Fibroblast of mammary gland (primary cell): ENCODE measurements around the gene DDIT4.
"Not testable (repeated sequence)": the region's sequence is repeated elsewhere in the genome, so short reads cannot be mapped to it uniquely, and the experiment has no call there.

Experiments
- DNase-seq: peaks from one replicate; pipeline ENCODE4 v3.0.0-alpha.2; 2010; ENCODE audit warnings: low read depth
- H3K4me3 ChIP-seq: 2 replicates; pipeline ENCODE4 v1.5.1; 2011; ENCODE audit warnings: low read depth, mild to moderate bottlenecking, low read length, moderate library complexity; ENCODE audit not compliant: control insufficient read depth
- TF ChIP-seq, protein P1 (sequence below): conservative IDR thresholded peaks from 2 replicates; pipeline ENCODE4 v1.5.1; 2011; ENCODE audit warnings: low read depth, low read length, inconsistent platforms; ENCODE audit not compliant: control insufficient read depth, insufficient read depth

The DDIT4 gene

DNA sequence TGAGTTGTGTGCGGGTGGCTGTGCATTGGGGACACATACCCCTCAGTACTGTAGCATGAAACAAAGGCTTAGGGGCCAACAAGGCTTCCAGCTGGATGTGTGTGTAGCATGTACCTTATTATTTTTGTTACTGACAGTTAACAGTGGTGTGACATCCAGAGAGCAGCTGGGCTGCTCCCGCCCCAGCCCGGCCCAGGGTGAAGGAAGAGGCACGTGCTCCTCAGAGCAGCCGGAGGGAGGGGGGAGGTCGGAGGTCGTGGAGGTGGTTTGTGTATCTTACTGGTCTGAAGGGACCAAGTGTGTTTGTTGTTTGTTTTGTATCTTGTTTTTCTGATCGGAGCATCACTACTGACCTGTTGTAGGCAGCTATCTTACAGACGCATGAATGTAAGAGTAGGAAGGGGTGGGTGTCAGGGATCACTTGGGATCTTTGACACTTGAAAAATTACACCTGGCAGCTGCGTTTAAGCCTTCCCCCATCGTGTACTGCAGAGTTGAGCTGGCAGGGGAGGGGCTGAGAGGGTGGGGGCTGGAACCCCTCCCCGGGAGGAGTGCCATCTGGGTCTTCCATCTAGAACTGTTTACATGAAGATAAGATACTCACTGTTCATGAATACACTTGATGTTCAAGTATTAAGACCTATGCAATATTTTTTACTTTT, 1.8 kb downstream of the DDIT4 start:
- peak; percentile 31 for DNase-seq
- H3K4me3 ChIP-seq: peak overlapping the region; percentile 67
- TF ChIP-seq, protein P1, sequence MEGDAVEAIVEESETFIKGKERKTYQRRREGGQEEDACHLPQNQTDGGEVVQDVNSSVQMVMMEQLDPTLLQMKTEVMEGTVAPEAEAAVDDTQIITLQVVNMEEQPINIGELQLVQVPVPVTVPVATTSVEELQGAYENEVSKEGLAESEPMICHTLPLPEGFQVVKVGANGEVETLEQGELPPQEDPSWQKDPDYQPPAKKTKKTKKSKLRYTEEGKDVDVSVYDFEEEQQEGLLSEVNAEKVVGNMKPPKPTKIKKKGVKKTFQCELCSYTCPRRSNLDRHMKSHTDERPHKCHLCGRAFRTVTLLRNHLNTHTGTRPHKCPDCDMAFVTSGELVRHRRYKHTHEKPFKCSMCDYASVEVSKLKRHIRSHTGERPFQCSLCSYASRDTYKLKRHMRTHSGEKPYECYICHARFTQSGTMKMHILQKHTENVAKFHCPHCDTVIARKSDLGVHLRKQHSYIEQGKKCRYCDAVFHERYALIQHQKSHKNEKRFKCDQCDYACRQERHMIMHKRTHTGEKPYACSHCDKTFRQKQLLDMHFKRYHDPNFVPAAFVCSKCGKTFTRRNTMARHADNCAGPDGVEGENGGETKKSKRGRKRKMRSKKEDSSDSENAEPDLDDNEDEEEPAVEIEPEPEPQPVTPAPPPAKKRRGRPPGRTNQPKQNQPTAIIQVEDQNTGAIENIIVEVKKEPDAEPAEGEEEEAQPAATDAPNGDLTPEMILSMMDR: no peak

DNA sequence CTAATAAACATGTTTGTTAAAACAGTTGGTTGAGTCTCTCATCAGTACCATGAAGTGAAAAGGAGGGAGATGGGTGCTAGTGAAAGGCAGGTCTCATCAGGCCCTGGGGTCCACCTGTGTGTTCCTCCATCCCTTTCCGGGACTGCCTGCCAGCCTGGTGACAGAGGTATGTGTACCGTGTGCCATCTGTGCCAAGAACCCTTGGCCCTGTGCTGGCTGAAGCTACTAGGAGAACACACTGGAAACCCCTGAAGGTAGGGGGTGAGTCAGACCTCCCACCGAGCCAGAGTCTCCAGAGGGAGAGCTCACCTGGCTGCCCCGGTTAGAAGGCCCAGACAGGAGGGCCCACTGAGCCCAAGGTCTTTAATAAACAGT, 2.3 kb downstream of the DDIT4 start:
- peak; percentile 47 for DNase-seq
- TF ChIP-seq, protein P1: no peak
- peak overlapping the region; percentile 67 for H3K4me3 ChIP-seq

DNA sequence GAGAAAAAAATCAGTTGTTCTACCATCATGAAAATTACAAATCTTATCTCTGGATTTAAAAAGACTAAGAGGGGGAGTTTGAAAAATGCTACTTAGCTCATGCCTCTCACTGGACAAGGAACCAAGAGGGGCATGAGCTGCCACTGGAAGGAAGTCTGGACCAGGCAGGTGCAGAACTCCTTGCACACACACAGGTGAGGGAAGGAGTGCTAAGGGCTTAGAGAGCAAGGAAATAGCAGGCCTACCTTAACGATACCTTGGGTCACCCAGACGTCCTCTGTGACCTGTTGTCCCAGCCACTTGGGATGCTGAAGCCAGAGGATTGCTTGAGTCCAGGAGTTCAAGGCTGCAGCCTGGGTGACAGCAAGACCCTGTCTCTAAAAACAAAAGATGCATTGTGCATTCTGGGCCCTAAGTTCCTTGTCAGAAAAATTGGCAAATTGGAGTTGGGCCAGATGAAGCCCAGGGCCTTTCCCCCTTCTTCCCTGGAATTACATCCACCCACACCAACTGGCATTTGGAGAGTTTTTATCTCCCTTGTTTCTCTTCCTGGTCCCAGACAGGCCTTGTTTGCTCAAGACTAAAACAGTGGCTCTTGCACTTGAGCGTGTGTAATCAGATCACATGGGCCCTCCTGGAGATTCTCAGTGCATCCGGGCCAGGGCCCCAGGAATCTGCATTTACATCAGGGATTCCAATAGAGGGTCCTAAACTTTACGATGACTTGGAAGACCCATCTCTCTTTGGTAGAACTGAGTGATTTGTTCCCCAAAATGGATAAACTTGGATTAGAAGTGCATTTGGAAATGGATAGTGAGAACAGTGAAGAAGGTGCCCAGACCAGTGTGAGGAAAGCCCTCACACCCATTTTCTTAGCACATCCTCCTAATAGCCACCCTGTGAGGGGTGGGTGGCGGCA, 3.0 kb downstream of the DDIT4 start:
- TF ChIP-seq, protein P1: no peak
- peak; percentile 87 for DNase-seq
- H3K4me3 ChIP-seq: peak overlapping the region; percentile 67

DNA sequence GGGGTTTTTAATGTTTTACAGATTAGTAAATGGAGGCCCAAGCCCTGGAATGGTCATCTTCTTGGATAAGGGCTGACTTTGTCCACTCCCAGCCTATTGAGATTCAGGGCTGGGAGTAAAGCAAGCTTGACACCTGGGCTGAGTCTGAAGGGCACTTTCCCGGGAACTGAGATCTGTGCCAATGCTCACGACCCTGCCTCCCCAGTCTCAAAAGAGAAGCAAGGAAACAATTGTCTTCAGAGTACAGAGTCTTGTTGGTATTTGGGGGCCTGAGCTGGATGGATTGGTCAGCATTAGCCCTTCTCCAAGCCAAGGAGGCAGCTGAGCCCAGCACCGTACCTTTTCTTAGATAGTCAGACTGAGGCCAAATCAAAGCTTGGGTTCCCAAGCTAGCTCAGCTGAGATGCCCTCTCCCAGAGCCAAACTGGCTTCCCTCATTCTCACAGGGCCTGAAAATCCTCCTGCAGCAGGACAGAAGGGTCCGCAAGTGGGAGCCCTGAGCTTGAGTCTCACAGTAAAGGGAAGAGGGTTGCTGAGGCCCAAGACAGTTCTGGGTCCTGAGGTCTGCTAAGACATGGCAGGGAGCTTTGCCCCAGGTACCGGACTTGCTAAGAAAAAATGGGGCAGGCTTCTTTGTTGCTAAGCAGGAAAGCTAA, 3.7 kb downstream of the DDIT4 start:
- peak; percentile 68 for DNase-seq
- TF ChIP-seq, protein P1: no peak
- no peak overlapping the region for H3K4me3 ChIP-seq

DNA sequence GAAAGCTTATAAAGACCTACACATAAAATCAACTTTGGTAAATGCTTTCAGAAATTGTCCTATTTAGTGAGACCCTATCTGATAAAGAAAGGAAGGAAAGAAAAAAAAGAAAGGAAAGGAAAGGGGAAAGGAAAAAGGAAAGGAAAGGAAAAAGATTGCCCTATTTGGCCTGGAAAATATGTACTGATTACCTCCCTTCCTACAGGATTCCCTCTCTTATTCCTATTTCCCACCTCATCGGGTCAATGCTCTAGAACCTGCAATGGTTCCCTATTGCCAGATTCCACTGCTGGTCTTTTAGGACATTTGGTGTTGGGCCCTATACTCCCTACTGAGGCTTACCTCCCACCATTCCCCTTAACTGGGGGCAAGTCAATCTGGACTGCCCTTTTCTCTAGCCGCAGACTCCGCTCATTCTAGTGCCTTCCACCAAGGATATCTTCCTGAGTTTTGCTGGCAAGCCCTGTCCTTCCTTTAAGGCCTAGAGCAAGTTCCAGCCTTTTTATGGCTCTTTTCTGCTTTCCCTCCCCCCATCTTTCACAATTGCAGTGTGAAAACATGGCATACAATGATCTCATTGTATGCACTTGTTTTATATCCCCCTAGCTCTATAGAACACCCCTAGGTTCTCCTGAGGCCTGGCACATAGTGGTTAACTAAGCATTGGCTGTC, 4.4 kb downstream of the DDIT4 start:
- H3K4me3 ChIP-seq: no peak overlapping the region
- DNase-seq: no peak
- TF ChIP-seq, protein P1: no peak

DNA sequence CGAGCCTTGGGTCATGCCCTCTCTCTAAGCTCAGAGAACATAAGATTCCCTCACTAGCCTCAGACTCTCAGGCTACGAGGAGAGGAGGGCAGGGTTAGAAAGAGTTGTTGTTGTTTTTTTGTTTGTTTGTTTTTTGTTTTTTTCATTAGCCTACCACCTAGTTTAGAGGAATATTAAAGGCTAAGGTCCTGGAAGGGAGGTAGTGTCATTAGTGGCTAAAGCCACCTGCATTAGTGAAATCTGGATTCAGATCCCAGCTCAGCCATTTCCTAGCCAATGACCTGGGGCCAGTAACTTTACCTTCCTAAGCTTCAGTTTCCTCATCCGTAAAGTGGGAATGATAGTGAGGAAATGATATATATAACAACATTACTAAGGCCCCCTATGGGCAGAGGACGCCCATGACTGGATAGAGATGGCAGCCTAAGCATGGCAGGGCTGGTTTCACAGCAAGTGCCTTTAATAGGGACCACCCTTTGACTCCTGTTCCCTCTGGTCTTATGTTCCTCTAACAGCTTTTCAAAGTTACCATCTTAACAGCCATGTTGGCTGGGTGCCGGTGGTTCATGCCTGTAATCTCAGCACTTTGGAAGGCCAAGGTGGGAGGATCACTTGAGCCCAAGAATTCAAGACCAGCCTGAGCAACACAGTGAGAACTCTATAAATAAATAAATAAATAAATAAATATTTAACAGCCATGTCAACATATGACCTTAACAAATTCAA, 5.1 kb downstream of the DDIT4 start:
- TF ChIP-seq, protein P1: peak; percentile 14
- H3K4me3 ChIP-seq: no peak overlapping the region
- no peak for DNase-seq

DNA sequence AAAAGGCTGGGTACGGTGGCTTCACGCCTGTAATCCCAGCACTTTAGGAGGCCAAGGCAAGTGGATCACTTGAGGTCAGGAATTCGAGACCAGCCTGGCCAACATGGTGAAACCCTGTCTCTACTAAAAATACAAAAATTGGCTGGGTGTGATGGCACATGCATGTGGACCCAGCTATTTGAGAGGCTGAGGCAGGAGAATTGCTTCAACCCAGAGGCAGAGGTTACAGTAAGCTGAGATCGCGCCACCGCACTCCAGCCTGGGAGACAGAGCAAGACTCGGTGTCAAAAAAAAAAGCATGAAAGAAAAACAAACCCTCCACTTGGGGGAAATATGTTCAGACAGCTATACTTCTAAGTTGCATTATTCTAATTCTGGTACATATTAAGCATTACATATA, 5.9 kb downstream of the DDIT4 start:
- H3K4me3 ChIP-seq, DNase-seq: not testable (repeated sequence)
